Thymus (tissue), 11 donors: ENCODE data around the gene ADAMTS3. TPM values are rescaled to one million over a fixed set of nuclear protein-coding genes. Genes with fewer than 3 reads are reported as not detected.
A peak's percentile ranks its signal among the peaks of the same experiment; 100 is the strongest.

Experiments used
- DNase-seq, 9 donors: peaks; one replicate each; pipeline ENCODE4 v3.0.0-alpha.2; 2013; ENCODE audit warnings: low spot score in 9 of 9, low read depth in 6 of 9, missing footprints in 1 of 9
- H3K27ac ChIP-seq, 2 donors: one replicate each; pipeline ENCODE4 v1.5.1; 2013; ENCODE audit warnings: control low read depth in 1 of 2, low read depth in 1 of 2, low read length in 1 of 2, mild to moderate bottlenecking in 1 of 2, moderate library complexity in 1 of 2
- H3K27me3 ChIP-seq, 2 donors: one replicate each; pipeline ENCODE4 v1.5.1; 2013; ENCODE audit warnings: low read length in 1 of 2; ENCODE audit not compliant: control insufficient read depth in 2 of 2, insufficient read depth in 1 of 2
- H3K36me3 ChIP-seq, 2 donors: one replicate each; pipeline ENCODE4 v1.5.1; 2013; ENCODE audit warnings: low read length in 1 of 2, mild to moderate bottlenecking in 1 of 2, moderate library complexity in 1 of 2; ENCODE audit not compliant: control insufficient read depth in 2 of 2, insufficient read depth in 2 of 2
- H3K4me1 ChIP-seq, 2 donors: one replicate each; pipeline ENCODE4 v1.5.1; 2013; ENCODE audit warnings: low read length in 2 of 2; ENCODE audit not compliant: control insufficient read depth in 2 of 2, insufficient read depth in 2 of 2
- H3K4me3 ChIP-seq, 2 donors: one replicate each; pipeline ENCODE4 v1.5.1; 2013; ENCODE audit warnings: low read length in 2 of 2, control low read depth in 1 of 2, mild to moderate bottlenecking in 1 of 2
- H3K9me3 ChIP-seq, 2 donors: one replicate each; pipeline ENCODE4 v1.5.1; 2013; ENCODE audit warnings: low read length in 1 of 2, mild to moderate bottlenecking in 1 of 2; ENCODE audit not compliant: control insufficient read depth in 2 of 2, insufficient read depth in 1 of 2
- WGBS: extraction: QIAGEN DNeasy Blood & Tissue Kit; methylation state at CpG from one replicate; pipeline ENCODE4 v1.1.7; 2013; 5-methylcytosine and 5-hydroxymethylcytosine counted together
- polyA plus RNA-seq: library from polyadenylated mRNA; stranded (reverse); fragments of 200-250 nt; gene quantifications from one replicate; pipeline ENCODE4 v1.2.3, GENCODE V29; 2013
- total RNA-seq: library from RNA; stranded (reverse); fragments of 120-200 nt; gene quantifications from one replicate; pipeline ENCODE4 v1.2.4, GENCODE V29; 2013
- donor health status: healthy.

ADAMTS3 gene
- total and polyA plus RNA-seq, 2 donors: 1.1 to 1.8 TPM

DNA sequence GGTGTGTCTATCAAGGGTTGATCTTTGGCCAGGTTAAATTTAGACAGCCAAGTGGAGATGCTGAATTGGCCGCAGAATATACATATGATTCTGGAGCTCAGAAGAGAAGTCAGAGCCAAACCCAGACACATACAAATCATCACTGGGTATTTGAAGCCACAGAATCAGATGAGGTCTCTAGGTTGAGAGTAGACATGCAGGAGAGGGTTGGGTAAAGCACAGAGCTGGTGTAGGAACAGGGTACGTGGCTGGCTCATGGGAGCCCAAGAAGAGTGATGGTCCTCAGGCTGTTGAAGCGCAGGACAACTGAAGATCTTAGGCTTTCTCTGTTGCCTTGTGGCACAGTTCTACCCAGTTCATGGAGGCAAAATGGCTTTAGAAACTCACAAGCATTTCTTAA, 37.7 kb downstream of the ADAMTS3 start:
- Histone ChIP-seq H3K9me3 (no peaks in the 10 kb centered on the region), H3K36me3 (no peaks in the 10 kb centered on the region), H3K27ac (no peak overlapping the region), H3K4me3 (no peak overlapping the region), H3K4me1 (no peaks in the 10 kb centered on the region), H3K27me3 (no peaks in the 10 kb centered on the region)
- DNase-seq: peak in 3 of 9 donors; percentile 5 to 47 (median 18)
- WGBS: 97% methylated on average over 3 of the region's 3 CpGs

DNA sequence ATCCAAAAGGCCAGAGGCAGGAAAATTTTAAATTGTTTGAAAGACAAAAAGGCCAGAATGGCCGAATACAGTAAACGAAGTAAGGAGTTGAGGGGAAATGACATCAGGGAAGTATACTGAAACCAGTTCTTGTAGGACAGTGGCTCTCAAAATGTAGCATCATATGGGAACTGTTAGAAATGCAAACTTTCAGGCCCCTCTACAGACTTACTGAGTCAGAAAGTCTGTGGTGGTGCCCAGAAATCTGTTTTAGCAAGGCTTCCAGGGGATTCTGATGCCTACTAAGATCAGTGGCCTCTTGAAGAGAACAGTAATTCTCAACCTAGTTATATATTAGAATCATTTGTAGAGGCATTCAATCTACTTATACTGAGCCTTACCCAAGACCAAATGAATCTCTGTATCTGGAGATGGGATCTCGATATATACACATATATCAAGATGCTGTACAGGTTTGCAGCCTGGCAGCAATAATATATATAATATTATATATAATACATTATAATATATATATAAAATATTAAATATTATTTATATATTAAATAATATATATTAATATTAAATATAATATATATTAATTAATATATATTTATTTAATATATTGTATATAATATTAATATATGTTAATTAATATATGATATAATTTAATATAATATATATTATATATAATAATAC, 39.7 kb downstream of the ADAMTS3 start:
- DNase-seq: peak in 1 of 9 donors; percentile 34
- no peak overlapping the region for H3K4me3 ChIP-seq
- no peaks in the 10 kb centered on the region for H3K36me3 ChIP-seq
- H3K4me1 ChIP-seq: no peaks in the 10 kb centered on the region
- no peaks in the 10 kb centered on the region for H3K27me3 ChIP-seq
- no peak overlapping the region for H3K27ac ChIP-seq
- WGBS: 98% methylated on average over 3 of the region's 3 CpGs
- no peaks in the 10 kb centered on the region for H3K9me3 ChIP-seq

DNA sequence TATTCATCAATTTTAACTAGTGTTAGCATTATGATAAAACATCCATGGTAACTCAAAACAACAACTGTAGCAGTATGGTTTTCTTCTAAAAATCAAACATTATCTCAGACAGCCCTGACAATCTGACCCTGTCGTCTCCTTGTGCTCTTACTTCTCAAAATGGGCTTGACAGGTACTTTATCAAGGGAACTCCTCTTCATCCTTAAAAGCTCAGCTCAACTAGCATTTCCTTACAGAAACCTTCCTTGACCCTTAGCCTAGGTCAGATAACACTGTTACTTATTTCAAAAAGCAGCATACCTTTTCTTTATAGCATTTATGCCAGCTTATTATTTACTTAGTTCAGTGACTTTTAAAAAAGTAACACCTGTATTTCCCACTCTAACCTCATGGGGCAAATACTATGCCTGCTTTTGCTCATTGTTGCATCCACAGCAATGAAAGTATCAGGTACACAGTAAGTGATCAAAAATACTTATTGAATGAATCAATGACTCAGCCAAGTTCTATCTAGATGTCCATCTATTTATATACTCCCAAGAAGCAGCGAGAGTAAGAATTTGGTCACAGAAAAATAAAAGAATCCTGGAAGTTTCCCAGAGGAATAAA, 41.9 kb downstream of the ADAMTS3 start:
- Histone ChIP-seq H3K4me1 (no peaks in the 10 kb centered on the region), H3K9me3 (no peaks in the 10 kb centered on the region), H3K27me3 (no peaks in the 10 kb centered on the region), H3K27ac (no peak overlapping the region), H3K4me3 (no peak overlapping the region), H3K36me3 (no peaks in the 10 kb centered on the region)
- 88% methylated on average over 2 of the region's 2 CpGs for WGBS
- no peak for DNase-seq

DNA sequence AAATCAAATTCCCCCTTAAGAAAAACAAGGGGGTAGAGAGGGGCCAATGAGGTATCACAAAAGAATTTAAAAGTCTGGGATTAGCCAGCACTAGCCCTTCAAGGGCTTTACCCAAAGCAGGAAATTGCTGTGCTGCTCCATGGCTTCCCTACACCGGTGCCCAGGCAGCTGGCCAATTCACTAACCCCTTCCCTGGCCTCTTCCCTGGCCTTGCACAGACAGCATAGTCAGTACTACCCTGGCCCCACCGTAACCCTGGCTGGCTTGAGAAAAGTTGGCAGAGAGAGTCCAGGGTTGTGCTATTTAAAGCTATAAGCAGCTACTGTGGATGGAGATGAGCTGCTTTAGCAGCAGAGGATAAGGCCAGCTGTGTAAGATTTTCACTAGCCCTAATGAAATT, 43.1 kb downstream of the ADAMTS3 start:
- 44% methylated on average over 2 of the region's 2 CpGs for WGBS
- no peak overlapping the region for H3K4me3 ChIP-seq
- no peaks in the 10 kb centered on the region for H3K9me3 ChIP-seq
- DNase-seq: no peak
- H3K27me3 ChIP-seq: no peaks in the 10 kb centered on the region
- H3K36me3 ChIP-seq: no peaks in the 10 kb centered on the region
- H3K4me1 ChIP-seq: no peaks in the 10 kb centered on the region
- no peak overlapping the region for H3K27ac ChIP-seq

DNA sequence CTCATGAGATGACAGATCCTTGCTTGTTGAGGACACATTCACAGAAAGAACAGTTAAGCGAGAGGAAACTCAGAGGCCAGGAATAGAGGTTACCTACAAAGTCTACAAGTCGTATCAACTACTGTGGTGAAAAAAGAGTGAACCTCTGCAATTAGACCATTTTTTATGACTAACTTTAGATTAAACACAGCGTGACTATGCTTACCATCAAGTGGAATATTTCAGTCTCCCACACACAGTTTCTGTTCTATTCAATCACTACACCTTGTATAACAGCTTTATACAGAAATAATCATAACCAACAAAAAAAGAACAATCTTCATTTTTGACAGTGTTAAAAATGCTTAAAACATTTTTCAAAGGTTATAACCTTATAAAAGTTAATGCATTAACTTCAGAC, 46.6 kb downstream of the ADAMTS3 start:
- Histone ChIP-seq H3K4me1 (no peaks in the 10 kb centered on the region), H3K27ac (no peak overlapping the region), H3K36me3 (no peaks in the 10 kb centered on the region), H3K27me3 (no peaks in the 10 kb centered on the region), H3K9me3 (no peaks in the 10 kb centered on the region), H3K4me3 (no peak overlapping the region)
- WGBS: 94% methylated on average over 3 of the region's 3 CpGs
- DNase-seq: no peak

DNA sequence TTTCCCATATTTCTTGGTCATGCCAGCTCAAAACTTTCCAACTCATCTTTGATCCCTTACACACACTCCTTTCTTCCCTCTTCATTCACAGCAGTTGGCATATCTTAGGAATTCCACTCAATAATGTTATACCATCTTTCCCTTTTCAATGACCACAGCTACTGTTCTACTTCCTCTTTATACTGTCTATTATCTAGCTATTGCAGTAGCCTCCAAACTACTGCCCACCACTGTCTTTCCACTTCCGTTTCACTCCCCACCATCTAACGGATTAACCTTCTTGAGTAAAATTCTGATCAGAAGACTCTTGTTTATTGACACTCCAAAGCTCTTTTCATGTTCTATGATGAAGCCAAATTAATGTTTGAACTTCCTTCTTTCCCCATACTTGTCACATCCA, 55.8 kb downstream of the ADAMTS3 start:
- no peak for DNase-seq
- WGBS: 93% methylated on average over 2 of the region's 2 CpGs
- no peaks in the 10 kb centered on the region for H3K36me3 ChIP-seq
- no peak overlapping the region for H3K27ac ChIP-seq
- H3K27me3 ChIP-seq: no peaks in the 10 kb centered on the region
- no peaks in the 10 kb centered on the region for H3K9me3 ChIP-seq
- no peak overlapping the region for H3K4me3 ChIP-seq
- no peaks in the 10 kb centered on the region for H3K4me1 ChIP-seq

DNA sequence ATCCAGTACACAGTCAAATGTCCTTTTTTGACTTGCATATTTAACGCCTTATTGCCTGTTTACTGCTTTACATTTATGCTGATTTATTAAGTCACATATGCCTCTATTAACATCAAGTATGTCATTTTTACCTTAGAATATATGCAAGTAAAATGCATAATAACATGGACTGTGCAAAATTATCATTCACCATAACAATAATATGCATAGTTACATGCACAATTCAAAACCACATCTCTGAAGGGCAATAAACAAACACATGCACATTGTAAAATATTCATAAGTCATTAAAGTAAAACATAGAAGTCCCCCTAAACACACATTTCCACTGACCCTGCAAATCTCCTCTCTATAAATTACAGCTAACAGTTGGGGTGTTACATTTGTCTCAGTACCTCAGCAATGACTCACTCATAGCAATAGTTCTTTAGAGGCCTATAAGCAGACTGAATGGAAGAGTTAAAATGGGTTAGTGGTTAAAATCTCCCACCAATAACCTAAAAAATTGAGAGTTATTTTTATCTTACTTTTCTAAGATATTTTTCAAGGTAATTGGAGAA, 61.1 kb downstream of the ADAMTS3 start:
- Histone ChIP-seq H3K4me1 (no peaks in the 10 kb centered on the region), H3K27me3 (no peaks in the 10 kb centered on the region), H3K9me3 (no peaks in the 10 kb centered on the region), H3K27ac (no peak overlapping the region), H3K4me3 (no peak overlapping the region), H3K36me3 (no peaks in the 10 kb centered on the region)
- 100% methylated on average over 1 of the region's 1 CpG for WGBS
- no peak for DNase-seq

DNA sequence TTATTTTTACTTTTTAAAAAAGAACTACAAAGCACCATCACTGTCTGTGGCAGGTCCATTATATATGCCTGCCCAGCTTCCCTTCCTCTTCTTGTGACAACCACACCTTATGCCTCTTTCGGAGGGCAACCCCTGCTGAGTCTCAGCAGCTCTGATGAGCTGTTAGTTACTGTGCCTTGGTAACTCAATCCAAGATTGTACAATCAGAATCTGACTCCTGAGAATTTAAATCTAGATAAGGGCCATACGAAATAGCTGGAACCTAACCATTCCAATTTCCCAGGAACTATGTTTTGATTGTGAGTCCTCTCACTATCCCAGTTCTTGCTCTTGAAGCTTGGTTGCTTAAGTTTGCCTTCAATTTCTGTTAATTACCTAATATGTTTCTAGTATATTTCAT, 61.9 kb downstream of the ADAMTS3 start:
- no peaks in the 10 kb centered on the region for H3K4me1 ChIP-seq
- DNase-seq: no peak
- H3K27me3 ChIP-seq: no peaks in the 10 kb centered on the region
- no peak overlapping the region for H3K27ac ChIP-seq
- H3K9me3 ChIP-seq: no peaks in the 10 kb centered on the region
- 88% methylated on average over 2 of the region's 2 CpGs for WGBS
- H3K4me3 ChIP-seq: no peak overlapping the region
- H3K36me3 ChIP-seq: no peaks in the 10 kb centered on the region

DNA sequence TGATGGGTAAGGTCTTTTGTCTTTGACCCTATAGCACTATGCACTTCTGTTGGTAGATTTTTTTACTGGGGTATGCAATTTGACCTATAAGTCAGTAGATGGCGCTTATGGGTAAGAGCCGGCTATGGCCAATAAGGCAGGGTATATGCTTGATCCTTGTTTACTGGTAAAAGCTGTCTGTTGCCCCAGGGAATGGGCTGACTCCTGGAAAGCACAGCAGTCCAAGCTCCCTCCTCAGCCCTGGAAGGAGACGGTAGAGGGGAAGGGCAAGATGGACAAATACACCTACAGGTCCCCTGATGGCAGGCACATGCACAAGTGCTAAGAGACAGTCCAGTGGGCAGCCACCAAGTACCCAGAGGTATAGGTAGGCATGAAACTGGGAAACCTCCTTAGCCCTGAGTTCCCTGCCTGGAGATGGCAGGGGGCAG, 63.7 kb downstream of the ADAMTS3 start:
- peak in 4 of 9 donors; percentile 8 to 50 (median 19) for DNase-seq
- no peaks in the 10 kb centered on the region for H3K36me3 ChIP-seq
- WGBS: 12% methylated on average over 3 of the region's 3 CpGs

More for the DNA sequence above, 63.7 kb downstream of the ADAMTS3 start:
- no peaks in the 10 kb centered on the region for H3K27me3 ChIP-seq
- H3K27ac ChIP-seq: no peak overlapping the region
- no peak overlapping the region for H3K4me3 ChIP-seq
- no peaks in the 10 kb centered on the region for H3K9me3 ChIP-seq
- no peaks in the 10 kb centered on the region for H3K4me1 ChIP-seq
